NCI-H82 (cell line): ENCODE measurements around the gene RHOT2.

Experiments
- DNase-seq: peaks from one replicate; lab custom pipeline; 2025; lab: John Stamatoyannopoulos, UW

The RHOT2 gene

DNA sequence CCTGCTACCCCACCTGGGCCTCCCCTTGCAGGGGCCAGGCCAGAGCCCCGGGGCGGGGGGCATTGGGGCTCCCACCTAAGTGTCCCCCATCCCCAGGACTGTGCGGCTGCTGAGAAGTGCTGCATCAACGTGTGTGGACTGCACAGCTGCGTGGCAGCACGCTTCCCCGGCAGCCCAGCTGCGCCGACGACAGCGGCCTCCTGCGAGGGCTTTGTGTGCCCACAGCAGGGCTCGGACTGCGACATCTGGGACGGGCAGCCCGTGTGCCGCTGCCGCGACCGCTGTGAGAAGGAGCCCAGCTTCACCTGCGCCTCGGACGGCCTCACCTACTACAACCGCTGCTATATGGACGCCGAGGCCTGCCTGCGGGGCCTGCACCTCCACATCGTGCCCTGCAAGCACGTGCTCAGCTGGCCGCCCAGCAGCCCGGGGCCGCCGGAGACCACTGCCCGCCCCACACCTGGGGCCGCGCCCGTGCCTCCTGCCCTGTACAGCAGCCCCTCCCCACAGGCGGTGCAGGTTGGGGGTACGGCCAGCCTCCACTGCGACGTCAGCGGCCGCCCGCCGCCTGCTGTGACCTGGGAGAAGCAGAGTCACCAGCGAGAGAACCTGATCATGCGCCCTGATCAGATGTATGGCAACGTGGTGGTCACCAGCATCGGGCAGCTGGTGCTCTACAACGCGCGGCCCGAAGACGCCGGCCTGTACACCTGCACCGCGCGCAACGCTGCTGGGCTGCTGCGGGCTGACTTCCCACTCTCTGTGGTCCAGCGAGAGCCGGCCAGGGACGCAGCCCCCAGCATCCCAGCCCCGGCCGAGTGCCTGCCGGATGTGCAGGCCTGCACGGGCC lies 35.2 kb upstream of the RHOT2 start:
- no peak for DNase-seq

DNA sequence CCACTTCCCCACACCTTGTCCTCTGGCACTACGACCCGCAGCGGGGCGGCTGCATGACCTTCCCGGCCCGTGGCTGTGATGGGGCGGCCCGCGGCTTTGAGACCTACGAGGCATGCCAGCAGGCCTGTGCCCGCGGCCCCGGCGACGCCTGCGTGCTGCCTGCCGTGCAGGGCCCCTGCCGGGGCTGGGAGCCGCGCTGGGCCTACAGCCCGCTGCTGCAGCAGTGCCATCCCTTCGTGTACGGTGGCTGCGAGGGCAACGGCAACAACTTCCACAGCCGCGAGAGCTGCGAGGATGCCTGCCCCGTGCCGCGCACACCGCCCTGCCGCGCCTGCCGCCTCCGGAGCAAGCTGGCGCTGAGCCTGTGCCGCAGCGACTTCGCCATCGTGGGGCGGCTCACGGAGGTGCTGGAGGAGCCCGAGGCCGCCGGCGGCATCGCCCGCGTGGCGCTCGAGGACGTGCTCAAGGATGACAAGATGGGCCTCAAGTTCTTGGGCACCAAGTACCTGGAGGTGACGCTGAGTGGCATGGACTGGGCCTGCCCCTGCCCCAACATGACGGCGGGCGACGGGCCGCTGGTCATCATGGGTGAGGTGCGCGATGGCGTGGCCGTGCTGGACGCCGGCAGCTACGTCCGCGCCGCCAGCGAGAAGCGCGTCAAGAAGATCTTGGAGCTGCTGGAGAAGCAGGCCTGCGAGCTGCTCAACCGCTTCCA lies 34.4 kb upstream of the RHOT2 start:
- no peak for DNase-seq

DNA sequence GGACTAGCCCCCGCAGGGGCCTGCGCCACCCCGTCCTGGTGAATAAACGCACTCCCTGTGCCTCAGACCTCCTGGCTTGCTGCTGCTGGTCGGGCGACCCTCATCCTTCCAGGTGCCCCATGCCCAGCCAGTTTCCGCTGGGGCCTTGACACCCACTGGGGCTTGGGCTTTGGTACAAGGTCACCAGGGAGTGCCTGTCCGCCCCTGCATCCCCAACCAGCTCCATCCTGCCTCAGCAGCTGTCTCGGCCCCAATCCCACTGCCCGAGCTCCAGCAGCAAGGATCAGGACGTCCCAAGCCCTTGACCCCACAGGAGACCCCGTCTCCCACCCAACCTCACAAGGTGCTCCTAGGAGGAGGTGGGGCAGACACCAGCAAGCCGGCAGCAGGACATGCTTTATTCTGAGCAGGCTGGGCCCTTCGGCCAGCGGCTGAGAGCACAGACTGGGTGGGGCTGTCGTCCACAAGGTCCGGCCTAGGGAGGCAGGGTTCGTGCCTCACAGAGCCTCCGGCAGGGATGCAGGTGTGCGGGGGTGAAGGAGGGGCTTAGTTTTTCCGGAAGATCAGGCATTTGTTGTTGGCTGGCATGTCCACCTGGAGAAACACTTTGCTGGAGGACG lies 33.8 kb upstream of the RHOT2 start:
- DNase-seq = no peak

DNA sequence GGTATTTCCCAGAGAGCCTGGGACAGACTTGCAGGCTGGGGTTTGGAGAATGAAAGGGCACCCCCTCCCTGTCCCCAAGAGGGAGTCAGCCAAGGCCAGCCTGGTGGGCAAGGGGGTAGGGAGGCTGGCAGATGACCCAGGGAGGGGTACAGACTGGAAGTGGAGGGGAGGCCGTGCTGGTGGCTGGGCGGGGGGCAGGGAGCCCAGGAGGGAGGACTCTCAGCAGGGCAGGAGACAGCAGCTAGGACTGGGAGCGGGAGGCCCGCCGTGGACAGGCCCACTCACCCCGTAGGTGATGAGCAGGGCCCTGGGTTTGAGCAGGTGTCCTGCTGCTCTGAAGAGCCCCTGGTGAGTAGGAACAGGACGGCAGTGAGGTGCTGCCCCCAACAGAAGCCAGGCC lies 32.9 kb upstream of the RHOT2 start:
- no peak for DNase-seq

DNA sequence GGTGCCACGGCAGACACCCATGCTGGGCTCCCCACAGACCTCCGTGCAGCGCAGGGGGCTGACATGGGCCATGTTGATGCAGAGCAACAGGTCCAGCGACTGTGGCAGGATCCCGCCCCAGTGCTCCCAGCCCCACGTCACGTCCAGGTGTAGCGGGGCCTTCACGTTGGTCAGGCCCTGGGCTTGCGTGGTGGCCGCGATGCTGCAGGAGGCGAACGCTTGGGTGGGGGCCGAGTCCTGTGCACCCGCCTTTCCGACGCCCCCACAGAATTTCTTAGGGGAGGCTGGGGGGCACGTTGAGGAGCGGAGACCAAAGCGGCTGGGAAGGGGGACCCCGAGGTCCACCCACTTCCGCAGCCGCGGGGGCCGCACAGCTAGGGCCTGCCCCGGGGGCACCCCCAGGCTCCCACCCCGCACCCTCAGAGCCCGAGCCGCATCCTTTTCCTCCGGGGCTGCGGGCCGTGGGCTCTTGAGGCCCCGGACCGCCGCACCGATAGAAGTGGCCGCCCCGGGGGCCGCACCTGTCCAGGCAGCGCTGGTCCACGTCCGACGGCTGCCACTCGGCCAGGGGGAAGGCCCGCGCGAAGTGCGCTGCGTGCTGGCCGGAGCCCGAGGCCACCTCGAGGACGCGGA lies 32.2 kb upstream of the RHOT2 start:
- no peak for DNase-seq

DNA sequence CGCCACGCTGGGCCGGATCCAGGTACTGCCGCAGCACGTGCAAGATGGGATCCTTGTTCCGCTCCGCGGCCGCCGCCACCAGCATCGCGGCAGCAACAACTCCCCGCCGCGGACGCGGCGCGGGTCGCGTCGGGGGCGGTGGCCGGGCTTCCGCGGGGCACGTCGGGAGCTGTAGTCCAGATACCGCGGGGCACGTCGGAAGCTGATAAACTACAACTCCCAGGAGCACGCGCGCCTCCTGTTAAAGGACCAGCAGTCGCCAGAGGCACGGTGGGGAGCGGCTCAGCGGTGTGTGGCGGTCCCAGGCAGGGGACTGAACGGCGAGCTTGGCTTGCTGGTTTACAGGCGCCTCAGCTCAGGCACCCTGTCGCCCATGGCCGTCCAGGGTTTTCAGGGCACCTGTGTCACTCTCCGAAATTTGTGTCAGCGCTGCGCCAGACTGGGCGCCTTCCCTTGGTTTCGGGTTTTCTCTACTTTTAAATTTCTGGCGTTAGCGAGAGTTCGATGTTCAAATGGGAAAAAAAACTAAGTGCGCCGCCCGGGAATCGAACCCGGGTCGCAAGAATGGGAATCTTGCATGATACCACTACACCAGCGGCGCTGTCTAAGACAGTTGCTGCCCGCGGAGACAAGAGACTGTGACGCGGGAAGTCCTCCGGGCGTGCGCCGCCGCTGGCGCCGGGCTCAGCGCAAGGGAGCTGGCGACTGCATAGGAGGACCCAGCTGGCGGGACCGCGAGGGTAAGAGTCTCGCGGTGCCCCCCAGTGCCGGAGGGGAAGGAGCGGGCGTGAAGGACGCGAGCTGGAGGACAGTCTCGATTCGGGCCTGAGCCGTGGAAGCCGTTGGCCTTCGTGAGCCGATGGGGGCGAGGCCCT lies 31.5 kb upstream of the RHOT2 start, which contains the start of gene METTL26:
TSS of gene METTL26 (minus strand) at position 100 of the 875 bp plus-strand sequence. CDS start at position 85, 15 bp downstream.
- DNase-seq = peak; percentile 98

DNA sequence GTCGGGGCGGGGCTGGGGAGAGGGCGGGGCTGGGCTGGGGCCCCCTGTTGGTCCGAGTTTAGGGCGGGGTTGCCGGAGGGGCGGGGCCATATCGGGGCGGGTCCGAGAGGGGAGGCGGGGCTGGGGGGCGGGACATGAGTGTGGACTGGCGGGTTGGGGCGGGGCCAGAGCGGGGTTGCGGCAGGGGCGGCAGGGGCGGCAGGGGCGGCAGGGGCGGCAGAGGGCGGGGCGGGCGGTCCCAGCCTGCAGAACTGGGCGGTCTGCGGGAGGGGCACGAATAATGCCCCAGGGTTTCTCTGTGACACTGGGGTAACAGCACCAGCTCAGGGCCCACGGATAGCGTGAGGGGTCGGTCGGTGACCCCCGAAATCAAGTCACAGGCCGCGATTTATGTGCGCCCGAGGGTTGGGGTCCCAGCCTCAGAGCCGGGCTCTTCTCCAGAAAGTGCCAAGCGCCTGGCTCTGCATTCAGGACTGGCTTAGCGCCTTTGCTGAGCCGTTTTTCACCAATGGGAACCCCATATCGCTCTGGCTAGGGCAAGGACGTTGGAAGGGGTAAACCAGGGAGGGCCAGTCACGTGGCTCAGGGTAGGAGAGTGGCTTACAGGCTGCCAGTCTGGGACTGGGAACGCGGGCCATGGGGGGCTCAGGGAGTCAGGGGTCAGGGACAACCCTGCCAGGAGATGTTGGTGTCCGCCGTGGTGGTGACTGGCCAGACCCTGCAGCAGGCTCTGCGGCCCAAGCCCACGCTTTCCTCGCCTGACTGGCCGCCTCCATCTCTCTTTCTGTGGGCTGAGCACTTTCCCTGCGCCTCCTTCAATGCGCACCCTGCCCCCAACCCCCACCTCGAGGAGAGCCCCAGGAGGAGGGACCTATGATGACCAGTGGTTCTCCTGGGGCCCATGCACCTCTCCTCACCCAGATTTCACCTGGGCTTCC lies 30.6 kb upstream of the RHOT2 start:
- peak; percentile 93 for DNase-seq

DNA sequence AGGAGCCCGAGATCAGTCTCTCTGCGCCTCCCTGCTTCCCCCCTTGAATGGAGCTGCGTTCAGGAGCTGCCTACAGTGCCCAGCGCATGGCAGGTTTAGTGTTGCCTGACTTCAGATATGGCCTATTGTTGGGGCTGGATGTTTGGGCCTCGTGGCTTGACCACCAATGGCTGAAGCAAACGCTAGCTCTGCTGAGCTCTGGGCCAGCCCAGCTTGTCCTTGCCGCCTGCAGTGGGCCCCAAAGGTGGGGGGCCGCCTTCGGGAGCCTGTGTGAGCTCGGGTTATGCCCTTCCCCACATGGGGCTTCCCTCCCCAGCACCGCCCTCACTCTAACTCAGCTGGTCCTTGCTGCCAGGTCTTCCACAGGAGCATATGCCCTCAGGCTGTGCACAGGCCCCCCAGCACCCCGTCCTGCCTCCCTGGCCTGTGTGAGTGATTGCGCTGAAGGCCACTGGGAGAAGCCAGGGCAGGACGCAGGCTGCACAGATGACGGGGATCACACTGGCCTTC lies 29.8 kb upstream of the RHOT2 start:
- DNase-seq = no peak

DNA sequence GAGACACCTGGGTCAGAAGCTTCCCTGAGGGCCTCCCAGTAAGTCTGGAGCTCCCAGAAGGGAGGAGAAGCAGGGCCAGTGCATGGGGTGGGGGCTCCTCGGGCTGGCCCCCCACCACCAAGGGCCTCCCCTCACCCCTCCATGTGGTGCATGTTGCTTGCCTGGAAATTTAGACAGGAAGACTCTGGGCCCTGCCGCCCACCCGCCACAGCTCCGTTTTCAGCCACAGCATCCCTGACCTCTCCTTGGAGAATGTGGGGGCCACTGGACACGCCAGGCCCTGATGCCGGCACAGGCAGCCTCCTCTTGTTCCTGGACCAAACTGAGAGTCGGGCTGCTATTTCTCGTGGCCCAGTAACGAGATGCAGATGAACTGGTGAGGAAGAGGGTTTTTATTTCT lies 29.1 kb upstream of the RHOT2 start:
- DNase-seq = no peak

DNA sequence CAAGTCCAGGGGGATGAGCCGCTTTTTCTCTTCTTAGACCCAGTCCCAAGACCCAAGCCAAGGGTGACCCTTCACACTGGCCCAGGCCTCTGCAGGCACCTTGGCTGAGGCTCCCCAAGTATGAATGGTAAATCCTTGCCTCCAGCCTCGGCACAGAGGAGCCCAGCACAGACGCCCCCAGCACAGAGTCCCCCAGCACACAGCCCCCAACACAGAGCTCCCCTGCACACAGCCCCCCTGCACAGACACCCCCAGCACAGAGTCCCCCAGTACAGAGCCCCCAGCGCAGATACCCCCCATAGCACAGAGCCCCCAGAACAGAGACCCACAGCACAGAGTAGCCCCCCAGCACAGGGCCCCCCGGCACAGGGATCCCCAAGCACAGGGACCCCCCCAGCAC lies 27.3 kb upstream of the RHOT2 start:
- no peak for DNase-seq

DNA sequence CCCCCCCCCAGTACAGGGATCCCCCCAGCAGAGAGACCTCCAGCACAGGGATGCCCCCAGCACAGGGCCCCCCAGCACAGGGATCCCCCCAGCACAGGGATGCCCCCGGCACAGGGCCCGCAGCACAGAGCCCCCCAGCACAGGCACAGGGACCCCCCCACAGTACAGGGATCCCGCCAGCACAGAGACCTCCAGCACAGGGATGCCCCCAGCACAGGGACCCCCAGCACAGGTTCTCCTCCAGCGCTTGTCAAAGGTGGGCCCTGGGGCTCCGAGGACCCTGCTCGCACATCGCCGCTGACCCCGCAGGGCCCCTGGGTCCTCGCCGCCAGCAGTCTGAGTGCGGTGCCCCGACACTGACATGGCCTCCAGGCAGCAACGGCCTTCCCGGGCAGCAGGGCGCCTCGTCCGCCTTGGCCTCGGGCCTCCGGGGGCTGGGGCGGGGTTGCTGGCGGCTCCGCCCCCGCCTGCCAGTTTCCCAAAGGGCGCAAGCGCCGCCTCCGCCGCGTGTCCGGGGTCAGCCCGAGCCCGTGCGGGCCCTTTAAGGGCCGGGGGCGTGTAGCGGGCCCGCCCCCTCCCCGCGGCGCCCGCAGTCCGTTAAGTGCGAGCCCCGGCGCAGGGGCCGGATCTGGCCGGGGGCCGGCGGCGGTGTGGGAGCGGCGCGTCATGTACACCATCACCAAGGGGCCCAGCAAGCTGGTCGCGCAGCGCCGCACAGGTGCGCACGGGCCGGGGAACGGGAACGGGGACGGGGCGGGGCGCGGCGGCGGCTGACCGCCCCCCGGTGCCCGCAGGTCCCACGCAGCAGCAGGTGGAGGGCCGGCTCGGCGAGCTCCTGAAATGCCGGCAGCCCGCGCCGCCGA lies 26.4 kb upstream of the RHOT2 start, which contains the start of gene MCRIP2:
TSS of gene MCRIP2 (plus strand) at position 503 of the 863 bp plus-strand sequence. CDS start at position 667, 164 bp downstream.
- peak; percentile 87 for DNase-seq

DNA sequence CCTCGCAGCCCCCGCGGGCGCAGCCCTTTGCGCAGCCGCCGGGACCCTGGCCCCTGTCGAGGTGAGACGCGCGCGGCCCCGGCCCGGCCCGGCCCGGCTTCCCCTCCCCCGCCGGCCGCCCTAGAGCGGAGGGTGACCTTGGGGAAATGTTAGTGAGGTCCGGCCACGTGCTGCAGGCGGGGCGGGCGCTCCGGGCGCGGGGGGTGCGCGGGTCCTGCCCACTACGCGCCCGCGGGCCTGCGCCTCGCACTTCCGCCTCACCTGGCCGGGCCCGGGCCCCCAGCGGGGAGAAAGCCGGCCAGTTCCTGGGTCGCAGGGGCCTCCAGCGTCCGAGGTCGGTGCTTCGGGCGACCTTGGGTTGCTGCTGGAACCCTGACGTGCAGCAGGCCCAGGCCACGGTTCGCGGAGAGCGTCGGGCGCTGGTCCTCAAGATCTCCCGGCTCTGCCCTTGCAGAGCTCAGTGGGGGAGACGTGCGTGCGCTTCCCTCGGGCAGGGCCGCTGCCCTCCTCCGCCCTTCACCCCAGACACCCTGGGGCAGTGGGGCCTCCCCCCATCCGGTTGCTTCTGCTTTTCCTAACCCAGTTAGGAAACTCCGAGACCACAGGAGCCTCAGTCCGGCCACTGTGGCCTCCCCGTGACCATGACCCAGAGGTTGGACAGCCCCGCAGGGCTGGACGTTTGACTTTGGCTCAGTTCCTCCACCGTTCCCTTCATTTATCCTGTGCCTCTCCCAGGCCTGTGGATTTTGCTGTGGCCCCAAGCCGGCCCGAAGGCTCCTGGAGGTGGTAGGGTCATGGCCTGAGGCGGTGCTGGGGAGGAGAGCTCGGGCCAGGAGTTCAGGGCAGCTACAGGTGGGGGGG lies 25.5 kb upstream of the RHOT2 start:
- peak; percentile 45 for DNase-seq

DNA sequence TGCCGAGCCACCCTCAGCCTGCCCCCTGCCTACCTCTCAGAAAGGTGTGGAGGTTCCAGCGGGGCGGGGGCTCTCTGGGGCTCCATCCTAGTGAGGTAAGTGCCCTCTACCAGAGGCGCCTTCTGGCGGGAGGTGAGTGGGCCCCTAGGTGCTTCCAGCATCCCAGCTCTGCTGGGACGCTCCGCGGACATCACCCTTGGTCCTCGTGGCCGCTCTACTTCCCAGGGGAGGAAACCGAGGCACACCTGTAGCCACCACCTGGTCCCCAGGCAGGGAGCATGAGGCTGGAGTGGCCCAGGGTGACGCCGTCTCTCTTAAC lies 24.9 kb upstream of the RHOT2 start:
- no peak for DNase-seq

DNA sequence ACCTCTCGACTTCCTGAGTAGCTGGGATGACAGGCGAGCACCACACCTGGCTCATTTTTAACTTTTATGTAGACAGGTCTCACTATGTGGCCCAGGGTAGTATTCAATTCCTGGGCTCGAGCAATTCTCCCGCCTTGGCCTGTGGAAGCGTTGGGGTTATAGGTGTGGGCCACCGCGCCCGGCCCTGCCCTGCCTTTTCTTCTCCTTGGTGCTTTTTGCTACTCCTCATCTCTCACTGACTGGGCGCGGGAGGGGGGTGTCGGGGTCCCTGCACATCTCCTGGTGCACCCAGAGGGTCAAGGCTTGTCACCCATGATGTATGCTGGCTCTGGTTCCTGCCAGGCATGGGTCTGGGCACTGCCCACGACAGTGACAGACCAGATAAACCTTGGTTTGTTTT lies 23.4 kb upstream of the RHOT2 start:
- DNase-seq = no peak

DNA sequence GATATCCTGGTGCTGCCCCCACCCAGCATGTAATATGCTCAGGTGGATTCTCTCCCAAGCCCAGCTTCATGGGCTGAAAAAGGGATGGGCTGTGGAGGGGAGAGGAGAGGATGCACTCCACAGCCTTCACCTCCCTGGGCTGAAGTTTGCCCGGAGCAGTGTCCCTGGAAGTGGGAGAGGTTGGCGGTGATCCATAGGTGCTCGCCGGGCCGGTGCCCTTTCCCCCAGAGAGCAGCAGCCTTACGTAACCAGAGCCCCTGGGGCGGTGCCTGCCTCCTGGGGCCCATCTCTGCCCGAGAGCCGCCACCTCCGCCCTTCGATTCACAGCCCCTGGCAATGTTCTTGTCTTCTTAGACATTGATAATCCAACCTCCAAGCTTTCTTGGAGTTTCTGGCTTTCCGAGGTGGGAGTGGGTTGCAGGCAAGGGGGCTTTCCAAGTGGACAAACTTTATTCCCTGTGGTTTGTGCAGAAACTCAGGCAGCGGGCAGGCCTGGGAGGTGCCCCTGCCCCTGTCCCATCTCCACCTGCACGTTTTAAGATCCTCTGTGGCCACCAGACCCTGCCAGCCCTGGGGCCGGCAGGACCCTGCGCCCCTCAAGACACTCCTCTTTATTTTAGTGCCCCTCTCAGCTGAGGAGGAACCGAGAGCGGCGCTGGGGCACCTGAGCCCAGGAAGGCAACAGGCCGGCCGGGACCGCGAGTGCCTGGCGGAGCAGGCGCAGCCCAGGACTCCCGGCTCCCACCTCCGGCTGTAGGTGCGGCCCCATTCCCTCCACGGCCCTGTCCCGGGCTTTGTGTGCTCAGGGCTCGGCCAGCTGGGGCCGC lies 21.9 kb upstream of the RHOT2 start:
- DNase-seq = no peak

DNA sequence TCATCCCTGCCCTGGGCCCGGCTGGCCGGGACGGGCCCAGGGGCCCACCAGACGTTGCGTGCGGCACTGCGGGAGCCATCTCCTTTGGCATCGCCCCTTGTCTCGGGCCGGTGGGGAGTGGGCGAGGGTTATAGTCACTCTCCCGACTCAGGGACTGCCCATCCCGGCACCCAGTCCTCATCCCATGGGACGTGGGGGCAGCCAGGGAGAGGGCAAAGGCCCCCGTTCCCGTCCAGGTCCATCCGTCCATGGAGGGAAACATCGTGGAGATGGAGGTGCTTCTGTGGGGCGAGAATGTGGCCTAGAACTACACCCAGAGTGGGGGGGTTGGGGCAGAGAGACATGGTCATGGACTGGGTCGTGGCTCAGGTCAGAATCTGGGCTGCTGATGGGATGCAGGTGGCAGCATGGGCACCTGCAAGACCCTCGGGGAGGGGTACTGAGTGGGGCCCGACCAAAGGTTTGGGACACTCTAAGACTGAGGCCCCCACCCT lies 21.2 kb upstream of the RHOT2 start:
- no peak for DNase-seq
